ENCODE results near the gene CTSO. TPM values are rescaled to one million over a fixed set of nuclear protein-coding genes. Genes with fewer than 3 reads are reported as not detected.
A peak's percentile ranks its signal among the peaks of the same experiment; 100 is the strongest.

Gene CTSO, protein sequence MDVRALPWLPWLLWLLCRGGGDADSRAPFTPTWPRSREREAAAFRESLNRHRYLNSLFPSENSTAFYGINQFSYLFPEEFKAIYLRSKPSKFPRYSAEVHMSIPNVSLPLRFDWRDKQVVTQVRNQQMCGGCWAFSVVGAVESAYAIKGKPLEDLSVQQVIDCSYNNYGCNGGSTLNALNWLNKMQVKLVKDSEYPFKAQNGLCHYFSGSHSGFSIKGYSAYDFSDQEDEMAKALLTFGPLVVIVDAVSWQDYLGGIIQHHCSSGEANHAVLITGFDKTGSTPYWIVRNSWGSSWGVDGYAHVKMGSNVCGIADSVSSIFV
- 19.0 and 24.0 TPM in 2 replicates for polyA plus RNA-seq (2011; rRNA removed)
- polyA minus RNA-seq (2011; rRNA and poly(A)+ RNA removed): 3.8 and 6.6 TPM in 2 replicates

DNA sequence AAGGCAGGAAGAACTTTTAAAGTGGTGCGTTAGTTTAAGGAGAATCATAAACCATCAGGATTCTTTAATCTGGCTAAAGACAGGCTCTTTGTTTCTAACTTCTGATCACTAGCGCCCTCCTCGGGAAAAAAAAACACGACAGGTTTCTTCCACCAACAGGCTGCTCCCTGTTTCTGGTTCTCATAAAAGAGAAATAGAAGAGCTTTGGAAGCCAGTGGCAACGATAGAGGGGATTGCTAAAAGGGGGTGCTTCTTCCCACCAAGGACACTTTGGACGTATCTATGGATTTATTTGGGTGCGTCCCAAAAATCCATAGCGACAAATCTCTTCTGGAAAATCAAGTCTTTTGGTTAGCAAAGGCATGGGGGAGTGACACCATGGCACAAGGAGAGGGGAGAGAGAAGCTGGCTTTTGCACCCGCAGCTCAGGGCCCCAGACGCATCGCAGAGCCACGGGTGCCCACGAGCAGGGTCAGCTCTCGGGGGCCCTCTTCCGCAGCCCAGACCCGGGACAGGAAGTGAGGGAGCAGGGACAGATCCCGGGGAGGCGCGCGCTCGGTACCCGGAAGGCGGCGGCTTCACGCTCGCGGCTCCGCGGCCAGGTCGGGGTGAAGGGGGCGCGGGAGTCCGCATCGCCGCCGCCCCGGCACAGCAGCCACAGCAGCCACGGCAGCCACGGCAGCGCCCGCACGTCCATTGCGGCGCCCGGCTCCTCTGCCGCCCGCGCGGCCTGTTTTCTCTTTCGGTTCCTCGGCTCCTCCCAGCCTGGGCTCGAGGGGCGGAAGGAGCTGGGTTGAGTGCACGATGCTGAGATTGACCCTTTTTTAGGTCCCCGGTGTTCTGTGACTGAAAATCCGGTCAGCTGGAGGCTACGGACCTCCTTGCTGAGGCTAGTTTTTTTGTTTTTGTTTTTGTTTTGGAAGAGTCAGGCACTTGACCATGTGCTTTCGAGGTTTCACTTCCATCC is at the start of gene CTSO:
TSS of gene CTSO (minus strand) at position 716 of the 967 bp plus-strand sequence. CDS start at position 697, 19 bp downstream.
- H3K4me3 ChIP-seq (ENCODE audit: low read depth, low read length): peak within 1 kb of the TSS; percentile 74
- TF ChIP-seq, protein P1, sequence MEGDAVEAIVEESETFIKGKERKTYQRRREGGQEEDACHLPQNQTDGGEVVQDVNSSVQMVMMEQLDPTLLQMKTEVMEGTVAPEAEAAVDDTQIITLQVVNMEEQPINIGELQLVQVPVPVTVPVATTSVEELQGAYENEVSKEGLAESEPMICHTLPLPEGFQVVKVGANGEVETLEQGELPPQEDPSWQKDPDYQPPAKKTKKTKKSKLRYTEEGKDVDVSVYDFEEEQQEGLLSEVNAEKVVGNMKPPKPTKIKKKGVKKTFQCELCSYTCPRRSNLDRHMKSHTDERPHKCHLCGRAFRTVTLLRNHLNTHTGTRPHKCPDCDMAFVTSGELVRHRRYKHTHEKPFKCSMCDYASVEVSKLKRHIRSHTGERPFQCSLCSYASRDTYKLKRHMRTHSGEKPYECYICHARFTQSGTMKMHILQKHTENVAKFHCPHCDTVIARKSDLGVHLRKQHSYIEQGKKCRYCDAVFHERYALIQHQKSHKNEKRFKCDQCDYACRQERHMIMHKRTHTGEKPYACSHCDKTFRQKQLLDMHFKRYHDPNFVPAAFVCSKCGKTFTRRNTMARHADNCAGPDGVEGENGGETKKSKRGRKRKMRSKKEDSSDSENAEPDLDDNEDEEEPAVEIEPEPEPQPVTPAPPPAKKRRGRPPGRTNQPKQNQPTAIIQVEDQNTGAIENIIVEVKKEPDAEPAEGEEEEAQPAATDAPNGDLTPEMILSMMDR (IDR thresholded peaks at IDR 0.05; ENCODE audit: low read depth, low read length): peak; percentile 69
- H3K27me3 ChIP-seq (ENCODE audit: control insufficient read depth, insufficient read depth, low read length): no peaks in the 10 kb centered on the region
- peak within 1 kb of the TSS; percentile 95 for H3K27ac ChIP-seq (ENCODE audit: low read depth, low read length)
- no peaks in the 10 kb centered on the region for H3K9me3 ChIP-seq (ENCODE audit: control insufficient read depth, insufficient read depth, low read length)
- POLR2A ChIA-PET: interaction anchor here (0.6 to 1.3 kb wide), 4 partner anchors 99 to 549 kb away, joined by 3 to 9 read pairs (median 4); no protein-coding TSS in a partner anchor
- DNase-seq (ENCODE audit: low read depth, low spot score): peak; percentile 64
- CTCF ChIA-PET: interaction anchor here (0.6 to 4.9 kb wide), 59 partner anchors 10 to 1403 kb away, joined by 3 to 173 read pairs (median 4); partner anchors contain the start of genes ASIC5, GUCY1B1 and PLRG1

DNA sequence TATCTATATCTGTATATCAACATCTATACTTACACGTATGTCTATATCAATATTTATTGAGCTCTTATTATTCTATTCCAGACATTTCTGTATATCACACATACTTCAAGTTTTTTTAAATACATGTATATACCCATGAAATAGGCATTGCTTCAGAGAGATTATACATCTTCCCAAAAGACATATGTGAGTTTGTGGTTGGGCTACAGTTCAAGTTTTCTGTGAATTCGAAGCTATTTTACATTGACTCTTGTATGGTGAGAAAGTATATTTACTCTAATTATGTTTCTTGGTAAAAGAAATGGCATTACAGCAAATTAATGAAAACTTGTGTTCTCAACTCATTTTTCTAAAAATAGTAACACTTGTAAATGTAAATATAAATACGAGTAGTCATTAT is 46.8 kb upstream of the CTSO start:
- Histone ChIP-seq H3K9me3 (ENCODE audit: control insufficient read depth, insufficient read depth, low read length) (no peaks in the 10 kb centered on the region), H3K27me3 (ENCODE audit: control insufficient read depth, insufficient read depth, low read length) (no peaks in the 10 kb centered on the region), H3K27ac (ENCODE audit: low read depth, low read length) (no peak overlapping the region), H3K4me3 (ENCODE audit: low read depth, low read length) (no peak overlapping the region)
- DNase-seq (ENCODE audit: low read depth, low spot score): no peak
- ChIA-PET CTCF (no interaction called here), POLR2A (no interaction called here)
- TF ChIP-seq, protein P1 (IDR thresholded peaks at IDR 0.05; ENCODE audit: low read depth, low read length): no peak

DNA sequence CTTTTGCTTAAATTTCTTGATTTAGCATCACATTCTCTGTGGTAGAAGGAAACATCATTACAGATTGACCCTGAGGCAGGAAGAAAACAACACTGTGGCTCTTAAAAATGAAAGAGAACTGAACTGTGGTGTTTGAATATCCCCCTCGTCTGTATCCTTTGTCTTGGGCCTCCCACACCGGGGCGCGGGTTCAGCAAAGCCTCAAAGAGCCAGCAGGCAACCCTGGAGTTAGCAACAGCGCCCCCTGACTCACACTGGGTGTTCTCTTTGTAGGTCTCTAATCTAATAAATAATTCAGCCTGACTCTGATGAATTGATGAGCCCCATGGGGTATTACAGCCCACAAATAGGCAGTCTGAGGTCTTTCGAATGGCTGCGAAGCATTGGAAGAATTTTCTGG is 46.1 kb upstream of the CTSO start:
- CTCF ChIA-PET: no interaction called here
- no peak overlapping the region for H3K27ac ChIP-seq (ENCODE audit: low read depth, low read length)
- H3K4me3 ChIP-seq (ENCODE audit: low read depth, low read length): no peak overlapping the region
- no peak for DNase-seq (ENCODE audit: low read depth, low spot score)
- H3K27me3 ChIP-seq (ENCODE audit: control insufficient read depth, insufficient read depth, low read length): no peaks in the 10 kb centered on the region
- no peaks in the 10 kb centered on the region for H3K9me3 ChIP-seq (ENCODE audit: control insufficient read depth, insufficient read depth, low read length)
- TF ChIP-seq, protein P1 (IDR thresholded peaks at IDR 0.05; ENCODE audit: low read depth, low read length): peak; percentile 33
- POLR2A ChIA-PET: no interaction called here

DNA sequence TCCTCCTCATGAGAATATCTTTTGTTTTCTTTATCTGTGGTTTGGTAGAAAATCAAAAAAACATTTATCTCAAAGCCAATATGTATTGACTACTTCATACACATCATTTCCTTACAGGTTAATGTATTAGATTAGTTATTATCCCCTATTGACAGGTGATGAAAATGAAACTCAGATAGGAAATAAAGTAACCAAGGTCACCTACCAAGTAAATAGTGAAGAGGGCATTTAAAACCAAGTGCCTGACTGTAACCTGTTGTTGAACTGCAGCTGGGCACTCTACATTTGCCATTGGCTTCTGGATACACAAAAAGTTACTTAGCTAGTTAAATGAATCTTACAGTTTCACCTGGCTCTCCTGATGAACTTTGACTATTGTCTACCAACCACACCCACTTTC is 41.4 kb upstream of the CTSO start:
- Histone ChIP-seq H3K4me3 (ENCODE audit: low read depth, low read length) (no peak overlapping the region), H3K27me3 (ENCODE audit: control insufficient read depth, insufficient read depth, low read length) (no peaks in the 10 kb centered on the region), H3K9me3 (ENCODE audit: control insufficient read depth, insufficient read depth, low read length) (no peaks in the 10 kb centered on the region), H3K27ac (ENCODE audit: low read depth, low read length) (no peak overlapping the region)
- TF ChIP-seq, protein P1 (IDR thresholded peaks at IDR 0.05; ENCODE audit: low read depth, low read length): no peak
- CTCF ChIA-PET: interaction anchor here (0.7 kb wide), 1 partner anchor 207 kb away, joined by 3 read pairs; no protein-coding TSS in a partner anchor
- no peak for DNase-seq (ENCODE audit: low read depth, low spot score)
- POLR2A ChIA-PET: no interaction called here
